Right lobe of liver (tissue), 6 donors: ENCODE data around the gene SUGCT. TPM values are rescaled to one million over a fixed set of nuclear protein-coding genes. Genes with fewer than 3 reads are reported as not detected.

ENCODE experiments used
- ATAC-seq, 4 donors: fragments of 200-7000 bp; cut with Tn5 transposase; one replicate each; pipeline ENCODE4 v1.9.1; 2020; ENCODE audit warnings: mild to moderate bottlenecking in 4 of 4, moderate library complexity in 4 of 4
- DNase-seq, 3 donors: peaks; one replicate each; pipeline ENCODE4 v3.0.0-alpha.2; 2020
- H3K27ac ChIP-seq, 3 donors: fragments of 200-600 bp; one replicate each; pipeline ENCODE4 v1.8.0; 2022
- H3K27me3 ChIP-seq, 2 donors: fragments of 200-600 bp; one replicate each; pipeline ENCODE4 v1.8.0; 2022
- H3K36me3 ChIP-seq, 4 donors: fragments of 200-600 bp; sonication (generic) in 1 of 4; one replicate each; pipeline versions ENCODE4 v1.5.1 to v1.8.0; 2017 to 2022; ENCODE audit warnings: control low read depth in 1 of 4
- H3K4me1 ChIP-seq, 4 donors: fragments of 200-600 bp; sonication (generic) in 1 of 4; one replicate each; pipeline versions ENCODE4 v1.5.1 to v1.8.0; 2017 to 2022; ENCODE audit warnings: control low read depth in 1 of 4
- H3K4me3 ChIP-seq, 3 donors: fragments of 200-600 bp; one replicate each; pipeline ENCODE4 v1.8.0; 2022
- H3K9me3 ChIP-seq, 4 donors: fragments of 200-600 bp; sonication (generic) in 1 of 4; one replicate each; pipeline versions ENCODE4 v1.5.1 to v1.8.0; 2017 to 2022; ENCODE audit warnings: control low read depth in 1 of 4
- POLR2A ChIP-seq: fragments of 450-650 bp; IDR thresholded peaks from one replicate; pipeline ENCODE4 v1.6.1; 2017; ENCODE audit warnings: antibody characterized with exemption, mild to moderate bottlenecking
- WGBS: methylation state at CpG from one replicate; pipeline ENCODE4 v1.1.6; 2018; ENCODE audit warnings: low coverage, low lambda C conversion rate; ENCODE audit not compliant: insufficient coverage; ENCODE audit errors: missing lambda C conversion rate; 5-methylcytosine and 5-hydroxymethylcytosine counted together
- intact Hi-C, 2 donors: fragments of 100-400 bp; cut with DNase I; formaldehyde crosslinking; loops; one replicate each; pipeline versions ENCODE4 v1.11.2 to v1.14.1; 2022
- total RNA-seq, 6 experiments: library from RNA; depleted of rRNA in 2 of 6; stranded (reverse); fragments of >200 nt in 2 of 6; fragmentation: NEBNext Ultra II Directional in 3 of 6; extraction: Animal tissue kit (Norgen Biotek cat#: 25700) in 3 of 6; gene quantifications; one replicate each; pipeline versions ENCODE4 v1.1.0 to v1.2.4, GENCODE V29; 2016 to 2023
- TF ChIP-seq, protein P1 (sequence below), 4 donors: fragments of 200-600 bp in 3 of 4; fragments of 450-650 bp in 1 of 4; IDR thresholded peaks; one replicate each; pipeline versions ENCODE4 v1.5.1 to v1.8.0; 2016 to 2022; ENCODE audit warnings: antibody characterized with exemption in 4 of 4, mild to moderate bottlenecking in 2 of 4
- donor health status: DM: no; HTN: yes; CAD: no.
- donor health status: DM: no; HTN: no; CAD: no.
- donor health status: DM: no; HTN: no; CAD: no.
- donor health status: DM: no; HTN: yes; CAD: no.
- donor health status: DM: no; HTN: yes; CAD: no.

Gene SUGCT
- total RNA-seq, 6 experiments from 2014 or later, result 10.1 to 21.0 (median 14.2) TPM

DNA sequence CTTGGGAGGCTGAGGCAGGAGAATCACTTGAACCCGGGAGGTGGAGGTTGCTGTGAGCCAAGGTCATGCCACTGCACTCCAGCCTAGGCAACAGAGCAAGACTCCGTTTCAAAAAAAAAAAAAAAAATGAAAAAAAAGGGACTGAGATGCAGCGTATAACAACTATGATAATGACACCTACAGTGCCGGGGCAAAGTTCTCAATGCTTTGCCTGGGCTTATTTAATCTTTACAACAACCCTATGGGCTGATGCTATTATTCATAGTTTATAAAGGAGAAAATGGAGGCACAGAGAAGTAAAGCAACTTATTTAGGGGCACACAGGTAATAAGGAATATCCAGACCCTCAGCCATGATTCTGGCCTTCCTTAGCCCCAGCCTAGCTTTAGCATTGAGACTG, 47.6 kb downstream of the SUGCT start:
- intact Hi-C loops, result no loop called here
- no peak overlapping the region for H3K27ac ChIP-seq
- H3K9me3 ChIP-seq, result no peaks in the 10 kb centered on the region
- TF ChIP-seq, protein P1, sequence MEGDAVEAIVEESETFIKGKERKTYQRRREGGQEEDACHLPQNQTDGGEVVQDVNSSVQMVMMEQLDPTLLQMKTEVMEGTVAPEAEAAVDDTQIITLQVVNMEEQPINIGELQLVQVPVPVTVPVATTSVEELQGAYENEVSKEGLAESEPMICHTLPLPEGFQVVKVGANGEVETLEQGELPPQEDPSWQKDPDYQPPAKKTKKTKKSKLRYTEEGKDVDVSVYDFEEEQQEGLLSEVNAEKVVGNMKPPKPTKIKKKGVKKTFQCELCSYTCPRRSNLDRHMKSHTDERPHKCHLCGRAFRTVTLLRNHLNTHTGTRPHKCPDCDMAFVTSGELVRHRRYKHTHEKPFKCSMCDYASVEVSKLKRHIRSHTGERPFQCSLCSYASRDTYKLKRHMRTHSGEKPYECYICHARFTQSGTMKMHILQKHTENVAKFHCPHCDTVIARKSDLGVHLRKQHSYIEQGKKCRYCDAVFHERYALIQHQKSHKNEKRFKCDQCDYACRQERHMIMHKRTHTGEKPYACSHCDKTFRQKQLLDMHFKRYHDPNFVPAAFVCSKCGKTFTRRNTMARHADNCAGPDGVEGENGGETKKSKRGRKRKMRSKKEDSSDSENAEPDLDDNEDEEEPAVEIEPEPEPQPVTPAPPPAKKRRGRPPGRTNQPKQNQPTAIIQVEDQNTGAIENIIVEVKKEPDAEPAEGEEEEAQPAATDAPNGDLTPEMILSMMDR (IDR thresholded peaks at IDR 0.05), result no peak
- TF ChIP-seq POLR2A, result no peak
- ATAC-seq (no peak), DNase-seq (no peak)
- WGBS, result 89% methylated on average over 3 of the region's 4 CpGs
- H3K27me3 ChIP-seq, result no peaks in the 10 kb centered on the region
- H3K4me1 ChIP-seq, result no peaks in the 10 kb centered on the region
- H3K4me3 ChIP-seq, result no peak overlapping the region
- no peaks in the 10 kb centered on the region for H3K36me3 ChIP-seq

DNA sequence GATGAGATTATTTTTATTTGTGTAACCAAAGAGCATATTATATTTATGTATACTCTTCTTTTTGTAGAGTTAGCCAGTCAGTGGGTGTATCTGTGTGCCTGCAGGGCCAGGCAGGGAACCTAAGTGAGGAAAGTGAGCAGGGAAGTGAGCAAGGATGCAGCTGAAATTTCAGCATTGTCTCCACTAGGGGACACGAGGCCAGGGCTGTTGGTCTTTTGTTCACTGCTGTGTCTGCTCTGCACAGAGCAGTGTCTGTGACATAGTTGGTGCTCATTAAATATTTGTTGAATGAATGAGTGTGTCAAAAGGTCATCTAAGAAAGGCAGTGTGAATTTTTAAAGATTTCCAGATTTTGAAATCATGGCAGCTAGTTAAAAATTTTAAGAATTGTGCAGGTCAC, 51.8 kb downstream of the SUGCT start:
- Histone ChIP-seq H3K27me3 (no peaks in the 10 kb centered on the region), H3K36me3 (no peaks in the 10 kb centered on the region), H3K9me3 (no peaks in the 10 kb centered on the region), H3K4me1 (no peaks in the 10 kb centered on the region), H3K27ac (no peak overlapping the region), H3K4me3 (no peak overlapping the region)
- no CpG with 5 or more reads among the region's 1 CpG for WGBS
- DNase-seq, result no peak
- no peak for ATAC-seq
- TF ChIP-seq, protein P1 (IDR thresholded peaks at IDR 0.05), result no peak
- TF ChIP-seq POLR2A, result no peak
- intact Hi-C loops, result no loop called here

DNA sequence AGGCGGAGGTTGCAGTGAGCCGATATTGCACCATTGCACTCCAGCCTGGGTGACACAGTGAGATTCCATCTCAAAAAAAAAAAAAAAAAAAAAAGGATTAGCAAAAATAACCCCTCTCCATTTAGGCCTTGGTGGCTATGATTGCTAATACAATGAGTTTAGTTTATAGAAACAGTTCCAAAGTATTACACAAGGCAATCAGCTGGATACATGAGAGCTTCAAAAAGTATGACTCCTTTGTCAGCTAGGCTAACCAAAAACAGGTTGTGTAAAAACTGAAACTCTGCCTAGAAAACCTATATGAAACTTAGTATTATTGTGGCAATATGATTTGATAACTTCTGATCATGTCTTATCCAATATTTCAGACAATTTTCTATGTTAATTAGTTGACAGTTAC, 57.2 kb downstream of the SUGCT start:
- H3K9me3 ChIP-seq, result no peaks in the 10 kb centered on the region
- no peaks in the 10 kb centered on the region for H3K36me3 ChIP-seq
- H3K27ac ChIP-seq, result no peak overlapping the region
- H3K4me3 ChIP-seq, result no peak overlapping the region
- WGBS, result 100% methylated on average over 2 of the region's 2 CpGs
- no peak for DNase-seq
- H3K4me1 ChIP-seq, result no peaks in the 10 kb centered on the region
- no peak for ATAC-seq
- intact Hi-C loops, result no loop called here
- no peak for TF ChIP-seq POLR2A
- TF ChIP-seq, protein P1 (IDR thresholded peaks at IDR 0.05), result no peak
- H3K27me3 ChIP-seq, result no peaks in the 10 kb centered on the region

DNA sequence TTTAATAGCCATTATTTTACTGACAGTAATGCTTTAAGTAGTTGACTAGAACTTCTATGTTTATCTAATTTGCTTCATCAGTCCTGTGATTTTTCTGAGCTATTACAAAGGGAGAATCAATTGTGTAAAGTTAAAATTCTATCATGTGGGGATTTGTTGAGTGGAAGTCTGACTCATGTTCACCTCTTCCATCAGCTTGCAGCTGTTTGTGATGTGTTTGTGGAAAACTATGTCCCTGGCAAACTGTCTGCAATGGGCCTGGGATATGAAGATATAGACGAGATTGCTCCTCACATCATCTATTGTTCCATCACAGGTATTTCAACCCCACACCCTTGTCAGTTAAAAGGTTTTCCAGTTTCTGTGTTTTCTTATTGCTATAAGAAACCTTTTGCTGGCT, 59.9 kb downstream of the SUGCT start:
- Histone ChIP-seq H3K27me3 (no peaks in the 10 kb centered on the region), H3K9me3 (no peaks in the 10 kb centered on the region), H3K4me1 (no peaks in the 10 kb centered on the region), H3K36me3 (no peaks in the 10 kb centered on the region), H3K27ac (no peak overlapping the region), H3K4me3 (no peak overlapping the region)
- intact Hi-C loops, result no loop called here
- TF ChIP-seq, protein P1 (IDR thresholded peaks at IDR 0.05), result no peak
- no peak for TF ChIP-seq POLR2A
- ATAC-seq (no peak), DNase-seq (no peak)
- WGBS, result 91% methylated on average over 1 of the region's 1 CpG

DNA sequence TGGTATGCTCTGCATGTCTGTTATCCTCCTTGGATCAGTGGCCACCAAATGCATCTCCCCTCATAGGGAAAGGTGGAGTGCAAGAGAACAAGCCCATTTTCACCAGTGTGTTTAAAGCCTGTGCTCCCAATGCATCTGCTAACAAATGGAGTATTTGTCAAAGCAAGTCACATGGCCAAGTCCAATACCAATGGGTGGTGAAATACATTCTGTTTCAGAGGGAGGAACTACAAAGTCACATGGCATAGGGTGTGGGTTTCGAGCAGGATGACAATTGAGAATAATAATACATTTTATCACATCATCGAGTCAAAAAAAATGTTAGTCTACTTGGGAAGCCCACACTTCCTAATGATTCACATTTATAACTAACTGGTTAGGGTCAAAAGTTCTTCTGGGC, 62.7 kb downstream of the SUGCT start:
- Histone ChIP-seq H3K27me3 (no peaks in the 10 kb centered on the region), H3K9me3 (no peaks in the 10 kb centered on the region), H3K4me1 (peaks cover 0 to 3% (median 0%) of the 10 kb centered on the region in 4 donors), H3K27ac (no peak overlapping the region), H3K4me3 (no peak overlapping the region), H3K36me3 (no peaks in the 10 kb centered on the region)
- intact Hi-C loops, result no loop called here
- ATAC-seq, result no peak
- 90% methylated on average over 2 of the region's 2 CpGs for WGBS
- TF ChIP-seq, protein P1 (IDR thresholded peaks at IDR 0.05), result no peak
- no peak for TF ChIP-seq POLR2A
- DNase-seq, result no peak
